HG03108 (cell line): Measurements from ENCODE around the gene KIF1B.
"Not testable (repeated sequence)": the region's sequence is repeated elsewhere in the genome, so short reads cannot be mapped to it uniquely, and the experiment has no call there.

Experiments
- ATAC-seq: cut with Tn5 transposase; IDR thresholded peaks from one replicate; pipeline ENCODE4 v1.9.1; 2021; ENCODE audit warnings: moderate library complexity; ENCODE audit not compliant: unreplicated experiment

Gene KIF1B

DNA sequence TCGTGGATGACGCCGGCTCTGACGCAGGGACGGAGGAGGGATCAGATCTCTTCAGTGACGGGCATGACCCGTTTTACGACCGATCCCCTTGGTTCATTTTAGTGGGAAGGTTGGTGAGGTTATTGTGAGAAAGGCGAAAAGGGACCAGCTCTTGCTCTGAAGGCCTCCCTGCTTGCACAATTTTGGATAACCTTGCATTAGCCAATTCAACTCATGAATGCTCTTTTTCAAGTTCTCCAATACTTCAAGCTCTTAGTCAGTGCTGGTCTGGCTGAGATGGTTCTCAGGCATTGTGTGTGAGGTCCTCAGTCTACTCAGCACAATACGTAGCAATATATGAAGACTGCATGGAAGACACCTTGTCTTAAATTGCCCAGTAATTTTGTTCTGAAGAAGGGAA lies 115.9 kb downstream of the KIF1B start:
- no peak for ATAC-seq

GRCh38 chr1:10328180-10328963 lies 118.0 kb downstream of the KIF1B start:
- no peak for ATAC-seq

- no peak for ATAC-seq
Observed at GRCh38 chr1:10337436-10337835, 127.1 kb downstream of the KIF1B start.

DNA sequence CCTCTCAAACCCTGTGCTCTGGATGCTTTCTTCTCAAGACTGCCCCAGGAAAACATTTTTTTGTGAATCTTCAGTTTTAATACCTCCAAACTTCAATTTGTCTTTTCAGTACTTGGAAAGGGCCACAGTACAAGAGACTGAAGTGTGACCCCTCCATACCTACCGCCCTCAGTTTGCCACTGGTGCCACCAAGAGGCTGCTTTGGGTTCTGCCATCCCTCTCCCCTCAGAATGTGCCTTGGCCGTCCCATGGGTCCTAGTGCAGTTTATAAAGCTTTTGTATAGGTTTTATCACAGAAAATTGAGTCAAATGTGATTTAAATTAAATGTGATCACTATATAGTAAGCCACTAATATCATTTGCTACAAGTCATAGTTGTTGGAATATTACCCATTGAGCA lies 127.7 kb downstream of the KIF1B start:
- no peak for ATAC-seq

- no peak for ATAC-seq
Observed at GRCh38 chr1:10338611-10339010, 128.2 kb downstream of the KIF1B start.

DNA sequence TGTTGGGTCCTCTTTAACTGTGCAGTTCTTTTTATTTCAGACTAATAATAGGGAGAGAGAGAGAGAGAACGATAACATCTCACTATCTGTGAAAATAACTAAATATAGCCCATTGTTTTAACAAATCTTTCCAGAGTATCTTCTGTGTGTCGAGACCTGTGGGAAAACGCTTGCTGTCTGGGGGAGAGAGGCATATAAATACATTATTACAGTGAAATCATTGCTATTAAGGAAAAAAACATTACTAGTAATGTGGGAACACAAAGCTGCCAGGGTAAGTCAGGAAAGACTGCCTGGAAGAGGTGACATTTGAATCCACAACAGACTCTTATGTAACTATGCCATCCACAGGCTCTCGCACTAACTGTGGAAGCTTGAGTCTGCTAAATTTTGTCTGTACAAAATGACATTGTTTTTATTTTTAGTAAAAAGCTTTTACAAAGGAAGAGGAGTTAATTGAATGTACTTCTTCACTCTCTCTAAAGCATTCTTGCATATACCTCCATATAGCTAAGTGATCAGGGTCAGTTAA lies 128.7 kb downstream of the KIF1B start:
- ATAC-seq, result no peak

- ATAC-seq, result no peak
Observed at GRCh38 chr1:10339815-10340214, 129.4 kb downstream of the KIF1B start.

GRCh38 chr1:10340930-10341590 lies 130.7 kb downstream of the KIF1B start:
- ATAC-seq, result no peak

DNA sequence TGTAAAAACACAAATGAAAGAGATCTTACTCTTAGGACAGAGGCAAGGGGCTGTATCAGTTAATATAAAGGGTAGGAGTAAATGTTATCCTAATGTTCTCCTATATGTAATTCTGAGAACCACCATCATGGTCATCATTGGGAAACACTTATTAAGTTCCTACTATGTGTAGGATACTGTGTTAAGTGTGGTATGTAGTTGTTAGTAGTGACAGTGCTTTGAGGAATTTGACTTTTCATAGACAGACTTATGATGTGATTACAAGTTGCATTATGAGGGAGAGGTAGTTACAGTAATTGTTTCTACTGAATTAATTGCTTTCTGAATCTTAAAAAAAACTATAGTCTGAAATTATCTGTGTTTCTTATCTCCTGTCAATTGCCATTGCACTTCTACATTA lies 136.7 kb downstream of the KIF1B start:
- no peak for ATAC-seq

- ATAC-seq, result no peak
Observed at GRCh38 chr1:10353282-10353681, 142.9 kb downstream of the KIF1B start.

DNA sequence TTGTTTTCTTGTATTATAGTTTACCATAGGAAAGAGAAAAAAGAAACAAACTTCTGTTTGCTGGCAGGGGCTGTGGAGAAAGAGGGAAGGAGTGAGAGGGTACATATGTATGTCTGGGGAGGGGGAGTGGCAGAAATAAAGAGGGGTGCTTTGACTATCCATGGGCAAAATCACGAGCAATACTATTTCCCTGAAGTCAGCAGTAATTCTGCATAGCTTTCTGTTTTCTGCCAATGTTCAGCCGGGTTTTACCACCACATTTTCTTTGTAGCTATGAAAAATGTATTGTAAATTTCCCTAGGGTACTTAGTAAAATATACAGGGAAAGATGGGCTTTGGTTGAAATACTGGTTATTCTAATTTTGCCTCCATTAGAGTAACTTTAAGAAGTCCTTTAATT lies 143.3 kb downstream of the KIF1B start:
- no peak for ATAC-seq

- ATAC-seq, result no peak
Observed at GRCh38 chr1:10360045-10360444, 149.7 kb downstream of the KIF1B start.

DNA sequence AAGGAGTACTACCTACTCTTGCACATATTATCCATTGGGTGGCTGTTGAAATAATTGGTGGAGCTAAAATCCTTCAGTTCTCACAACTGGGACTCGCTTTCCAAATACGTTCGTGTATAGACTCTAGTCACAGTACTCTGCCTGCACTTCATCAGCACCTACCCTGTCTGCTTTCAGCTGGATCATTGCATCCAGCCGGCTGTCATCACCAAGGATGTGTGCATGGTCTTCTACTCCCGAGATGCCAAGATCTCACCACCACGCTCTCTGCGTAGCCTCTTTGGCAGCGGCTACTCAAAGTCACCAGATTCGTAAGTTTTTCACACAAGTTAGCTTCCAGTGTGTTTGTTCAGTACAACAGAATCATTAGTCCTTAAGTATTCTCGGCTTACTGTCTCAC lies 151.1 kb downstream of the KIF1B start:
- no peak for ATAC-seq

GRCh38 chr1:10368194-10368593 lies 157.8 kb downstream of the KIF1B start:
- ATAC-seq, result no peak

DNA sequence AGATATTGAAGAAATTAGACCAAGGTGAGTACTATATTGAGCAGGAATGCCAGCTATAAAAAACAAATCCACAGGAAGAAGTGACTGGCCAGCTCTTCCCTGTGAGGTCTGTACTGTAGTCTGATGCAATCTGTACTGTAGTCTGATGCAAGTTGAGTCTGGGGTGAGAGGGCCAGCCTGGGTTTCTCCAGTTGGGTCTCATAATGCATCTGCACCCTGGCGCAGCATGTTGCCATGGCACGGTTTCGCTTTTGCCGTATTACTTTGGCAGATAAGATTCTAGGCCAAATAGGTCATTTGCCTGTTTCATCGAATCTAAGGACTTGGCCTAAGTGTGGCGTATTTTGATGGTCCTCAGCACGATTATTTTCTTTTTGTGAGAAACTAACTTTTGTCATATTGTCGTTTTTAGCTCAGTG lies 164.1 kb downstream of the KIF1B start:
- no peak for ATAC-seq

- not testable (repeated sequence) for ATAC-seq
Observed at GRCh38 chr1:10377365-10378029, 167.1 kb downstream of the KIF1B start.

GRCh38 chr1:10378081-10378841 lies 167.9 kb downstream of the KIF1B start:
- no peak for ATAC-seq

DNA sequence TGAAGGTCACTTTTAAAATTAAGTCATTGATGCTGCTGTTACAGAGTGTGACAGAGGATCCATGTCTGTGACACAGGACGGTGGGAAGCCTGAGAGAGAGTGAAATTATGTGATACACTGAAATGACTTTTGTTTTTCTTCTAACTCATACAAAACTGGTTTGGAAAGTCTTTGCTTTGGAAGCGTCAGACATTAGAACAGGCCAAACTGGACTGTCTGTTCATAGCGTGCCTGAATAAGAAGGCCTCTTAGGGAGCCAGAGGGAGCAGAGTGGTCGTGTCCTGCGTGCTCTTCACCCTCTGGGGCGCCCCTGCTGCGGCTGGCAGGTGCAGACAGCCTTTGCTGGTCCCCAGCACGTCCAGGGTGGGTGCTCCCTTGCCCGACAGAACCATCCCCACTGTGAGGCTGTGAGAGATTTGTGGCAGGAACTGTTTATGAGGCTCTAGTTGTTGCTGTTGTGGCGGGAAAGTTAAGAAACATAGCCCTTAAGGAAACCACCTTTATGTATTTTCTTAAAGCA lies 168.8 kb downstream of the KIF1B start:
- ATAC-seq, result no peak

- no peak for ATAC-seq
Observed at GRCh38 chr1:10379676-10380075, 169.3 kb downstream of the KIF1B start.

GRCh38 chr1:10380594-10381275 lies 170.4 kb downstream of the KIF1B start:
- ATAC-seq, result no peak
